K562 (cell line): ENCODE measurements around the gene SRSF6. TPM values are rescaled to one million over a fixed set of nuclear protein-coding genes. Genes with fewer than 3 reads are reported as not detected.

Experiments
- HDAC8 ChIP-seq: fragments of 450-650 bp; IDR thresholded peaks from 2 replicates; pipeline ENCODE4 v1.6.1; 2016; ENCODE audit warnings: mild to moderate bottlenecking, missing genetic modification characterization, moderate library complexity, missing compliant biosample characterization
- IFI16 ChIP-seq: fragments of 250-450 bp; sonication (Bioruptor Pico); IDR thresholded peaks from 2 replicates; pipeline ENCODE4 v2.1.2; 2022; ENCODE audit warnings: mild to moderate bottlenecking, inconsistent platforms
- NCOA1 ChIP-seq: fragments of 450-650 bp; IDR thresholded peaks from 2 replicates; pipeline ENCODE4 v1.6.1; 2016; ENCODE audit warnings: low read depth
- NFIX ChIP-seq: fragments of 250-450 bp; sonication (Bioruptor Pico); IDR thresholded peaks from 2 replicates; pipeline ENCODE4 v1.4.0; 2020; ENCODE audit warnings: low read depth, mild to moderate bottlenecking, moderate library complexity
- PHF21A ChIP-seq: fragments of 450-650 bp; IDR thresholded peaks from 2 replicates; pipeline ENCODE4 v1.6.1; 2017; ENCODE audit warnings: low read depth, borderline replicate concordance
- THRAP3 ChIP-seq: fragments of 450-650 bp; IDR thresholded peaks from 2 replicates; pipeline ENCODE4 v1.6.1; 2016; ENCODE audit warnings: mild to moderate bottlenecking, inconsistent platforms, borderline replicate concordance
- ZNF586 ChIP-seq: fragments of 450-650 bp; formaldehyde crosslinking; conservative IDR thresholded peaks from 2 replicates; pipeline ENCODE4 v1.4.0; 2020; ENCODE audit warnings: mild to moderate bottlenecking, moderate library complexity
- polyA plus RNA-seq, 8 experiments: library from polyadenylated mRNA; depleted of rRNA in 4 of 8; stranded (reverse) in 5 of 8; unstranded in 3 of 8; fragments of >200 nt; fragmentation: Nextera tagmentation in 2 of 8; fragmentation: Illumina TruSeq in 1 of 8; extraction: Ambion mirVana in 2 of 8; extraction: Trizol in 1 of 8; gene quantifications; 2 replicates each; pipeline versions ENCODE4 v1.2.1 to v1.2.3, GENCODE V29; 2011 to 2014; ENCODE audit warnings: inconsistent platforms in 1 of 8, missing spikeins in 1 of 8
- total RNA-seq, 7 experiments: library from RNA; depleted of rRNA in 6 of 7; stranded (reverse); fragments of >200 nt in 6 of 7; fragmentation: Illumina TruSeq in 2 of 7; extraction: Trizol in 2 of 7; gene quantifications; 2 replicates each; pipeline versions ENCODE4 v1.2.1 to v1.2.3, GENCODE V29; 2011 to 2021; ENCODE audit warnings: low replicate concordance in 1 of 7
- TF ChIP-seq, protein P1 (sequence below), 2 experiments: fragments of 450-650 bp in 1 of 2; sonication (generic) in 1 of 2; formaldehyde crosslinking; conservative IDR thresholded peaks; 2 replicates each; pipeline versions ENCODE4 v1.4.0 to v1.8.1; 2020 to 2022; ENCODE audit warnings: mild to moderate bottlenecking in 1 of 2, missing genetic modification reagents in 1 of 2
- TF ChIP-seq, protein P2 (sequence below), 3 experiments: fragments of 200-800 bp in 1 of 3; fragments of 250-450 bp in 1 of 3; fragments of 450-650 bp in 1 of 3; sonication (Bioruptor Pico) in 1 of 3; sonication (Bioruptor generic) in 1 of 3; formaldehyde crosslinking in 1 of 3; IDR thresholded peaks; 2 replicates each; pipeline versions ENCODE4 v1.6.1 to v1.8.0; 2016 to 2022; ENCODE audit warnings: mild to moderate bottlenecking in 2 of 3, missing genetic modification characterization in 2 of 3, missing compliant biosample characterization in 1 of 3, moderate library complexity in 1 of 3
- TF ChIP-seq, protein P3 (sequence below): IDR thresholded peaks from 3 replicates; pipeline ENCODE4 v1.6.1; 2011; ENCODE audit warnings: borderline replicate concordance, mild to moderate bottlenecking, moderate library complexity; ENCODE audit not compliant: insufficient read length; ENCODE audit errors: extremely low read depth
- TF ChIP-seq, protein P4 (sequence below), 2 experiments: fragments of 450-650 bp; IDR thresholded peaks; 2 replicates each; pipeline ENCODE4 v1.6.1; 2016; ENCODE audit warnings: mild to moderate bottlenecking in 2 of 2, borderline replicate concordance in 1 of 2, low read depth in 1 of 2, moderate library complexity in 1 of 2

The SRSF6 gene
- total and polyA plus RNA-seq, 9 of the 15 experiments (the other 6 are each of a cell fraction or from before 2014, with no cell fraction given), result 52.4 to 165 (median 117) TPM

DNA sequence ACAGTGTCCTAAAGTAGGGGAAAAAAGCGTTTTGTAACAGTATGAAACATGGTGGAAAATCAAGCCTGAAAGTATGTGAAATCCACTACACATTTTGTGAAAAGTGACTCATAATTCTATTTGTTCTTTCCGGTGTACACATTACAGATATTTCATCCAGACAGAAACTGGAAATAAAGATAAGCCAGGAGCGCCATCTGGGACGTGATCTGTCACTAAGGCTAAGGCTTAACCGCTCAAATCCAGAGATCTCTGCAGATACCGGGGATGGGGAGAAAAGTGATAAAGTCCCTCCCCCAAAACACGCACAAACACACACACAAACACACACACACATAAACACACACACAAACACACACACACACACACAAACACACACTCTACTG is 26.6 kb upstream of the SRSF6 start (continued):
- TF ChIP-seq NCOA1 (no peak), ZNF586 (CRISPR knock-in tag) (no peak), PHF21A (no peak), HDAC8 (tag) (no peak), THRAP3 (no peak), NFIX (CRISPR knock-in tag) (no peak), IFI16 (CRISPR knock-in tag) (no peak)
- TF ChIP-seq, protein P1, sequence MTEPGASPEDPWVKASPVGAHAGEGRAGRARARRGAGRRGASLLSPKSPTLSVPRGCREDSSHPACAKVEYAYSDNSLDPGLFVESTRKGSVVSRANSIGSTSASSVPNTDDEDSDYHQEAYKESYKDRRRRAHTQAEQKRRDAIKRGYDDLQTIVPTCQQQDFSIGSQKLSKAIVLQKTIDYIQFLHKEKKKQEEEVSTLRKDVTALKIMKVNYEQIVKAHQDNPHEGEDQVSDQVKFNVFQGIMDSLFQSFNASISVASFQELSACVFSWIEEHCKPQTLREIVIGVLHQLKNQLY (CRISPR knock-in tag; conservative IDR thresholded peaks at IDR 0.05), result no peak
- TF ChIP-seq, protein P2, sequence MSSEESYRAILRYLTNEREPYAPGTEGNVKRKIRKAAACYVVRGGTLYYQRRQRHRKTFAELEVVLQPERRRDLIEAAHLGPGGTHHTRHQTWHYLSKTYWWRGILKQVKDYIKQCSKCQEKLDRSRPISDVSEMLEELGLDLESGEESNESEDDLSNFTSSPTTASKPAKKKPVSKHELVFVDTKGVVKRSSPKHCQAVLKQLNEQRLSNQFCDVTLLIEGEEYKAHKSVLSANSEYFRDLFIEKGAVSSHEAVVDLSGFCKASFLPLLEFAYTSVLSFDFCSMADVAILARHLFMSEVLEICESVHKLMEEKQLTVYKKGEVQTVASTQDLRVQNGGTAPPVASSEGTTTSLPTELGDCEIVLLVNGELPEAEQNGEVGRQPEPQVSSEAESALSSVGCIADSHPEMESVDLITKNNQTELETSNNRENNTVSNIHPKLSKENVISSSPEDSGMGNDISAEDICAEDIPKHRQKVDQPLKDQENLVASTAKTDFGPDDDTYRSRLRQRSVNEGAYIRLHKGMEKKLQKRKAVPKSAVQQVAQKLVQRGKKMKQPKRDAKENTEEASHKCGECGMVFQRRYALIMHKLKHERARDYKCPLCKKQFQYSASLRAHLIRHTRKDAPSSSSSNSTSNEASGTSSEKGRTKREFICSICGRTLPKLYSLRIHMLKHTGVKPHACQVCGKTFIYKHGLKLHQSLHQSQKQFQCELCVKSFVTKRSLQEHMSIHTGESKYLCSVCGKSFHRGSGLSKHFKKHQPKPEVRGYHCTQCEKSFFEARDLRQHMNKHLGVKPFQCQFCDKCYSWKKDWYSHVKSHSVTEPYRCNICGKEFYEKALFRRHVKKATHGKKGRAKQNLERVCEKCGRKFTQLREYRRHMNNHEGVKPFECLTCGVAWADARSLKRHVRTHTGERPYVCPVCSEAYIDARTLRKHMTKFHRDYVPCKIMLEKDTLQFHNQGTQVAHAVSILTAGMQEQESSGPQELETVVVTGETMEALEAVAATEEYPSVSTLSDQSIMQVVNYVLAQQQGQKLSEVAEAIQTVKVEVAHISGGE (CRISPR knock-in tag; IDR thresholded peaks at IDR 0.05), result no peak
- TF ChIP-seq, protein P3, sequence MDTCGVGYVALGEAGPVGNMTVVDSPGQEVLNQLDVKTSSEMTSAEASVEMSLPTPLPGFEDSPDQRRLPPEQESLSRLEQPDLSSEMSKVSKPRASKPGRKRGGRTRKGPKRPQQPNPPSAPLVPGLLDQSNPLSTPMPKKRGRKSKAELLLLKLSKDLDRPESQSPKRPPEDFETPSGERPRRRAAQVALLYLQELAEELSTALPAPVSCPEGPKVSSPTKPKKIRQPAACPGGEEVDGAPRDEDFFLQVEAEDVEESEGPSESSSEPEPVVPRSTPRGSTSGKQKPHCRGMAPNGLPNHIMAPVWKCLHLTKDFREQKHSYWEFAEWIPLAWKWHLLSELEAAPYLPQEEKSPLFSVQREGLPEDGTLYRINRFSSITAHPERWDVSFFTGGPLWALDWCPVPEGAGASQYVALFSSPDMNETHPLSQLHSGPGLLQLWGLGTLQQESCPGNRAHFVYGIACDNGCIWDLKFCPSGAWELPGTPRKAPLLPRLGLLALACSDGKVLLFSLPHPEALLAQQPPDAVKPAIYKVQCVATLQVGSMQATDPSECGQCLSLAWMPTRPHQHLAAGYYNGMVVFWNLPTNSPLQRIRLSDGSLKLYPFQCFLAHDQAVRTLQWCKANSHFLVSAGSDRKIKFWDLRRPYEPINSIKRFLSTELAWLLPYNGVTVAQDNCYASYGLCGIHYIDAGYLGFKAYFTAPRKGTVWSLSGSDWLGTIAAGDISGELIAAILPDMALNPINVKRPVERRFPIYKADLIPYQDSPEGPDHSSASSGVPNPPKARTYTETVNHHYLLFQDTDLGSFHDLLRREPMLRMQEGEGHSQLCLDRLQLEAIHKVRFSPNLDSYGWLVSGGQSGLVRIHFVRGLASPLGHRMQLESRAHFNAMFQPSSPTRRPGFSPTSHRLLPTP, result no peak
- TF ChIP-seq, protein P4, sequence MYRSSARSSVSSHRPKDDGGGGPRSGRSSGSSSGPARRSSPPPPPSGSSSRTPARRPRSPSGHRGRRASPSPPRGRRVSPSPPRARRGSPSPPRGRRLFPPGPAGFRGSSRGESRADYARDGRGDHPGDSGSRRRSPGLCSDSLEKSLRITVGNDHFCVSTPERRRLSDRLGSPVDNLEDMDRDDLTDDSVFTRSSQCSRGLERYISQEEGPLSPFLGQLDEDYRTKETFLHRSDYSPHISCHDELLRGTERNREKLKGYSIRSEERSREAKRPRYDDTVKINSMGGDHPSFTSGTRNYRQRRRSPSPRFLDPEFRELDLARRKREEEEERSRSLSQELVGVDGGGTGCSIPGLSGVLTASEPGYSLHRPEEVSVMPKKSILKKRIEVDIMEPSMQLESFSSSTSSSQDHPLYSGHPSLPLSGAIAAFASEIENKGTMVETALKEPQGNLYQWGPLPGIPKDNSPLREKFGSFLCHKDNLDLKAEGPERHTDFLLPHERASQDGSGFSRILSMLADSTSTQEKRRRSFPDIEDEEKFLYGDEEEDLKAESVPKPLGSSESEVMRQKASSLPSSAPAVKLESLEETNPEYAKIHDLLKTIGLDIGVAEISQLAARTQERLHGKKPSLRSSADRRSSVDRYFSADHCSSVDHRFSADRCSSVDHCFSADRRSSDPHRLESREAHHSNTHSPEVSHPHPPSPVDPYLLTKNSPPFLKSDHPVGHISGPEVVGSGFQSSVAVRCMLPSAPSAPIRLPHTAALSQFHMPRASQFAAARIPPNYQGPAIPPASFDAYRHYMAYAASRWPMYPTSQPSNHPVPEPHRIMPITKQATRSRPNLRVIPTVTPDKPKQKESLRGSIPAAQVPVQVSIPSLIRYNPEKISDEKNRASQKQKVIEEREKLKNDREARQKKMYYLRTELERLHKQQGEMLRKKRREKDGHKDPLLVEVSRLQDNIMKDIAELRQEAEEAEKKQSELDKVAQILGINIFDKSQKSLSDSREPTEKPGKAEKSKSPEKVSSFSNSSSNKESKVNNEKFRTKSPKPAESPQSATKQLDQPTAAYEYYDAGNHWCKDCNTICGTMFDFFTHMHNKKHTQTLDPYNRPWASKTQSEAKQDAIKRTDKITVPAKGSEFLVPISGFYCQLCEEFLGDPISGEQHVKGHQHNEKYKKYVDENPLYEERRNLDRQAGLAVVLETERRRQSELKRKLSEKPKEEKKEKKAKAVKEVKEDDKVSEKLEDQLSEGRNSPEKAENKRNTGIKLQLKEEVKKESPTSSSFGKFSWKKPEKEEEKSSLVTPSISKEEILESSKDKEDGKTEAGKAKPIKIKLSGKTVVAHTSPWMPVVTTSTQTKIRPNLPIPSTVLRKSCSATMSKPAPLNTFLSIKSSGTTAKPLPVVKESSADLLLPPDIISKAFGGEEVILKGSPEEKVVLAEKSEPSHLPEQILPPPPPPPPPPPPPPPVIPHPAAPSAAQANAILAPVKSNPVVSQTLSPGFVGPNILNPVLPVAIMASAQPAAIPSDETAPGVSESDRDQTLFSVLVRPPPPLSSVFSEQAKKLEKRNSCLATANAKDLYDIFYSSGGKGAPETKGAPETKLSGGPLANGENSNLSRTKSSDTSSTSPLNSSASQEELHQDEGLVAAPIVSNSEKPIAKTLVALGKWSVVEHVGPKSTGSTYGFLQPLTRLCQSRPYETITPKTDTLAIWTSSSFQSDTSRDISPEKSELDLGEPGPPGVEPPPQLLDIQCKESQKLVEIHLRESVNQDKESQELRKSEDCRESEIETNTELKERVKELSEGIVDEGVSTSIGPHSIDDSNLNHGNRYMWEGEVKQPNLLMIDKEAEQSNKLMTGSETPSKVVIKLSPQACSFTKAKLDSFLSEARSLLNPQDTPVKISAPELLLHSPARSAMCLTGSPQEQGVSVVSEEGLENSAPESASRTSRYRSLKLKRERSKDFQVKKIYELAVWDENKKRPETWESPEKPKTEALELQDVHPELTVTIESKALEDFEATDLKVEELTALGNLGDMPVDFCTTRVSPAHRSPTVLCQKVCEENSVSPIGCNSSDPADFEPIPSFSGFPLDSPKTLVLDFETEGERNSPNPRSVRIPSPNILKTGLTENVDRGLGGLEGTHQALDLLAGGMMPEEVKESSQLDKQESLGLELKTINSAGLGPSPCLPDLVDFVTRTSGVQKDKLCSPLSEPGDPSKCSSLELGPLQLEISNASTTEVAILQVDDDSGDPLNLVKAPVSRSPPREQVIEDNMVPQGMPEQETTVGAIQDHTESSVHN (IDR thresholded peaks at IDR 0.05; ENCODE audit: borderline replicate concordance in 1 of 2, low read depth in 1 of 2), result 0 out of 4 replicates have a peak, but pooled peaks of 1 of the 2 experiments have one; percentile 17
